Stimulated activated CD4-positive, alpha-beta T cell treated with anti-CD3 and anti-CD28 coated beads, TNF-alpha, amount 100 ng/mL, for 1 hour (primary cell): ENCODE measurements around the gene ERCC6L2.

ENCODE experiments used
- DNase-seq, 3 donors: peaks; one replicate each; pipeline ENCODE4 v3.0.0-alpha.2; 2020; ENCODE audit warnings: low read depth in 3 of 3, low spot score in 1 of 3

ERCC6L2 gene

GRCh38 chr9:95912773-95913172, 37.3 kb downstream of the ERCC6L2 start:
- no peak for DNase-seq

- no peak for DNase-seq
These were observed 44.5 kb downstream of the ERCC6L2 start for GRCh38 chr9:95920017-95920416.

DNA sequence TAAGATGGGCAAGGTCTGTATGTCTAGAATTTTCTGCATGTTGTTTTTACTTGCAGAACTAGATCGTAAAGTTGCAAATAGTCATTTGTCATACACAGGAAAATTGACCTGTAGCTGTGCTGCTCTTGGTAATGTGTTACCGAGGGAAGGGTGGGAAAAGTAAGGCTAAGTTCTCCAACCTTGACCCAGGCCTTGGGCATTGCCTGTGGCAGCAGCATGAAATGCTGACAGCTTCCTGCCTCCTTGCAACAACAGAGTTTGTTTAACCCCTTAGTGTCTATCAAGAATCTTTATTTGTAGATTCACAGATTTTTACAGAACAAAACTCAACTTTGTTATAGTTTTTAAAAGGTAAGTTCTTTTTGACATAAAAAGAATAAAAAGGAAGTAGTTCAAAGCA, 48.3 kb downstream of the ERCC6L2 start:
- no peak for DNase-seq

DNA sequence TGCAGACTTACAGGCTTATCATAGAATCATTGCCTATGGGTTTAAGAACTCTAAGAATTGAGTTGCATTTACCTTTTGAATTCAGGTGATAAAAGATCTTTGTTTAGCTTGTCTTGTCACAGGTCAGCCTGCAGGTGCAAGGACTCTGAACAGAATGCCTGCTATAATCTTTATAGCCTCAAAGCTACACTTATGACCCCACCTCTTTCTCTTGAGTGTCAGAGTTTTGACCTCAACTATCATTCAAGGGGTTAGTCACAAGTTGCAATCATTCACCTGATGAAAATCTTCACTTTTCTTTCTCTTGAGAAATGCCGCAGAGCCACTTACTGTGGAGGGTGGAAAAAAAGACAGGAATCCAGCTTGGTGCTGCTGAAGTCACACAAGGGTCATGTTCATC, 49.5 kb downstream of the ERCC6L2 start:
- DNase-seq: no peak

DNA sequence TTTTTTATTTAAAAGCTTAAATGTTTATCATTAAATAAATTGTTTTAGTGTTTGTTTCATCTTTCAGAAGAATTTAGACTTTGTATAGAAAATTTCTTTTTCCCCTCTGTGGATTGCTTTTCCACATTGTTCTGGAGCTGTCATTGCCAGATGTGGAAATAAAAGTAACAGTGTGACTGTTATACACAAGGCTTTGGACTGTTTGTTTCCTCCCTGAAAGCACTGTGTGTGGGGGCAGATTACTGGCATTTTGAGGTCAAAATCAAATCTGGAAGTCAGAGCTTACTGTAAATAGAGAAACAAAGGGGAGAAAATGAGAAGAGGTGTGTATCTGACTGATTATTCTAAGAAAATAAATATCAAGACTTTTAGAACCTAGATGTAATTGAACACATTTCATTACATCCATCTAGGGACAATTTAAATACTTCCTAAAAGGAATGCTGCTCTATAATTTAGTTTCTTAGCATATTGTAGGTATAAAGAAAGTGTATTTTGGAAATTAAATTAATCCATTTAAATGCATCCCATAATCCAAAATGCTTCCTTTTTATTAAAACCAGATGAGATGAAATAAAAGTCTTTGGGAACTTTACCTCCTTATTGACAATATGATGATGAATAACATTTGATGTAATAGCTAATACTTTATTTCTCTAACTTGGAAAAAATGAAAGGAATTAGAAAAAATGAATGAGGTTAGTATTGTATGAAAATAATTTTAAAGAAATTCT, 51.9 kb downstream of the ERCC6L2 start:
- no peak for DNase-seq

DNA sequence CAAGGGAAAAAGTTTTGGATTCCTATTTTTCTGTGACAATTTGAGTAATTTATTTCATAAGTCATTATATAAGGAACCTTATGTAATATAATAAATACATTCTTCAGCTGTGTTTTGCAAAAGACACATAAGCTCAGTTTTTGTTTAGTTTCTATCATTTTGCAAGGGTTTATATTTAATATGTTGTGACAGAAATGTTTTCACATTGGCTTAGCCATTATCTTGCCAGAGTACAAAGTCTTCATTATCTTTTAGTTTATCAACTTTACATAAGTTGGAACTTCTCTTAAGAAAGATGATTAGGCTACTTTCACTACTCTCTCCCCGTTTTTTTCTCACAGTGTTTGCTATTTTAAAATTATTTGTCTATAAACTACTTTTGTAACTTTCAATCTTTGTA, 54.8 kb downstream of the ERCC6L2 start:
- DNase-seq: no peak

DNA sequence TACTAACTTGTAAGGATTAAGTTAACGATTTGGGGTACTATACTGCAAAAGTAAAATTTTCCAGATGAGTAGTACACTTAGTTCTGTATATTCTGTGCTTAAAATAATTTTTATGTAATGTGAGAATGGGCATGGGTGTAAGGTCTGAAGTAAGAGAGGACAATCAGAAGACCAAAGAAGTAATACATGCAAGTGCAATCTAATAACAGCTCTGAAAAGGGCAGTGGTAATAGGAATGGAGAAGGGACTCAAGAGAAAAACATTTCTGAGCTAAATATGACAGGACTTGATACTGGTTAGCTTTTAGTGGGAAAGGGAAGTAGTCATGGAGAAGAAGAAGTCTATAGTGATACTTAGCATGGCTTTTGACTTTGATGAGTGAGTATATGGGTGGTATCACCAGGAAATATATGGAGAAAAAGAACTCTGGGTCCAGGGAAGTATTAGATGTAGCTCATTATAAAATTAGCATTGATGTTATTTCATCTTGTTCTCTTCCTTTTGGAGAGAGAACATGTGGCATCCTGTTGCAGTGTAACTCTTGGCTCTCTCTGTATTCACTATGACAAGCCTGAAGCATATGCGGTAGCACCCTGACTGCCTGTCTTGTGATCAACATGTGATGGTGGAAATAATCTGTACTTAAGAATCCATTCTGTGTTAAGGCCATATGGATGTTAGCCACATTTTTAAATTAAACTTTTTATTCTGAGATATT, 60.5 kb downstream of the ERCC6L2 start:
- no peak for DNase-seq

GRCh38 chr9:95936579-95937075, 61.1 kb downstream of the ERCC6L2 start:
- DNase-seq: no peak

GRCh38 chr9:95937131-95937530, 61.6 kb downstream of the ERCC6L2 start:
- DNase-seq: no peak

DNA sequence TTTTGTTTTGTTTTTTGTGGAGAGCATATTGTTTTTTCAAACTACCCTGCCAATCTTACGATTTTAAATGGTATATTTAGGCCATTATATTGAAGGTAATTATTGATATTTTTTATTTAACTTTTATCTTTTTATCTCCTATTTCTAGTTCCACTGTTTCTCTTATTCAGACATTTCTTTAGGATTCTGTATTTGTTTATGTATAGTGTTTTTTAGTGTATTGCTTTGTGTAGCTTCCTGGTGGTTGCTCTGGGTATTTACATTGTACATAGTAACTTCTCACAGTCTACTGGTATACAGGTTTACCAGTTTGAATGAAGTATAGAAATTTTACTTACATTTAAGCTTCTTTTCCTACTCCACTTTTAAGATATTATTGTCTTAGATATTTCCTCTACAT, 63.2 kb downstream of the ERCC6L2 start:
- DNase-seq: no peak

DNA sequence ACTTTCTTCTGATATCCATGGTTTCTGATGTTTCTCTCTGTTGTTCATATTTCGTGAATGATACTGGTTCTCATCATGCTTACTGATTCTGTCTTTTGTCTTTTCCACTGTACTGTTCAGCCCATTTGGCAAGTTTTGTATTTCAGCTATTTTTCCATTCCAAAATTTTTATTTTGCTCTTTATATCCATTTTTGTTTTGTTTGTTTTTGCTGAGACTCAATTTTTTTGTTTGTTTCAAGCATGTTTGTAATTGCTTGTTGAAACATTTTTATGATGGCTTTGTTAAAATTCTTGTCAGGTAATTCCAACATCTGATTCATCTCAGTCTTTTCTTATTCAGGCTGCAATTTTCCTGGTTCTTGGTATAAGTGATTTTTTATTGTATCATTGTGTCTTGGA, 64.0 kb downstream of the ERCC6L2 start:
- DNase-seq: no peak

DNA sequence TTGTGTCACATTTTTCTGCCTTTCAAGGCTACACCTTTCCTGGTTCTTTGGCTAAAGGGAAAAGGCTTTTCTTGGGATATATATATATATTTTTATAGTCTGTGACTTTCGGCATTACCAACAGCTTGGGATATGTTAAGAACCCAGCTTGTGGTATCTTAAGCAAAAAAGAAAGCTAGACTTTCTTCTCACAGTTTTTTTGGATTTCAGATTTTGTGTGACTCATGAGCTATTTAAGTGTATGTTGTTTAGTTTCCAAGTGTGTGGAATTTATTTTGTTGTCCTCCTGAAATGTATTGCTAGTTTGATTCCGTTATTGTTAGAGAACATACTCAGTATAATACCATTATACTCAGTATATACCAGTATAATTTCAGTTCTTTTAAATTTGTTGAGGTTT, 64.8 kb downstream of the ERCC6L2 start:
- no peak for DNase-seq

DNA sequence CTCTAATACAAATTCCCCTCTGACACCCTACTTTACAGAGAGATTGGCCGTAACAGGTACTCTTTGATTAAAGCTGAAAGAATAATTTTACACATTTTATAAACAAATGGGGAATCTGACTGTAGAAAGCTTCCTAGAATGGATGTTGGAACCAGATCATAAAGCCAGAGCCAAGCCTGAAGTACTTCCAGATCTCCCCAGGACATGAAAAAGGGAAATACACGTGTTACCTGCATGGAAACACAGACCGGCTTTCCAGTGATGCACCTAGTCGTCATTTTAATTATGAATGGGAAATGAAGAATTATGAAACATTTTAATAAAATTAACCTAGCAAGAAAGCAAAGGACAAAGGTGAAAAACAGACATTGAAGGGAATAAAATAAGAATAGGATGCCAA, 66.5 kb downstream of the ERCC6L2 start:
- DNase-seq: no peak

DNA sequence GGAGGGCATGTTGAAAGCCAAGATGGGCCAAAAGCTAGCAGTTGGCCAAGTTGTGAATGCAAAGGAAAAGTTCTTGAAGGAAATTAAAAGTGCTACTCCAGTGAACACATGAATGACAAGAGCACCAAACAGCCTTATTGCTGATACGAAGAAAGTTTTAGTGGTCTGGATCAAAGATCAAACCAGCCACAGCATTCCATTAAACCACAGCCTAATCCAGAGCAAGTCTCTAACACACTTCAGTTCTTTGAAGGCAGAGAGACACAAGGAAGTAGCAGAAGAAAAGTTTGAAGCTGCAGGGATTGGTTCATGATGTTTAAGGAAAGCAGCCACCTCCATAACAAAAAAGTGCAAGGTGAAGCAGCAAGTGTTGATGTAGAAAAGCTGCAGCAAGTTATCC, 71.6 kb downstream of the ERCC6L2 start:
- no peak for DNase-seq

DNA sequence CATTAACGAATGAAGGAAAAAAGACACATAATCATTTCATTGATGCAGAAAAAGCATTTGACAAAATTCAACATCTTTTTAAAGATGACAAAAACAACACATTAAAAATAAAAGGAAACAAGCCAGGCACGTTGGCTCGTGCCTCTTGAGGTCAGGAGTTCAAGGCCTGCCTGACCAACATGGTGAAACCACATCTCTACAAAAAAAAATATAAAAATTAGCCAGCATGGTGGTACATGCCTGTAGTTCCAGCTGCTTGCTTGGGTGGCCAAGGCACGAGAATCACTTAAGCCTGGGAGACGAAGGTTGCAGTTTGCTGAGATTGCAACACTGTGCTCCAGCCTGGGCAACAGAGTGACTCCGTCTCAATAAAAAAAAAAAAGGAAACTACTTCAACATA, 77.0 kb downstream of the ERCC6L2 start:
- DNase-seq: no peak

DNA sequence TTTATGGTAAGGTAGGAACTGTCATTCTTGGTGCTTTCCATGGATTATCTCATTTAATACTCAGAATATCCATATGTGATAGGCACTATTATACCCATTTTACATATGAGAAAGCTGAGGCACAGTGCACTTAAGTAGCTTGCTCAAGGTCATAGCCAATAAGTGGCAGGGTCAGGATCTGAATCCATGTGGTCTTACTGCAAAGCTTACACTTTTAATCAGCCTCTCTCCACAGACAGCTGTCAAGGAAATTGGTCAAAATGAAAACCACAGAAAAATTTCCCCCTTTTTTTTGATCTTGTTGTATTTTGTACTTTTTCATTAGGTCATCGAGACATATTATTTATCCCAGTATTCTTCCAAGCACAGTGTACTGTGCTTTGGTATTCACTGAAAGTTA, 78.5 kb downstream of the ERCC6L2 start:
- DNase-seq: no peak

GRCh38 chr9:95954940-95955339, 79.4 kb downstream of the ERCC6L2 start:
- DNase-seq: no peak

- no peak for DNase-seq
These were observed 87.4 kb downstream of the ERCC6L2 start for GRCh38 chr9:95962936-95963335.

DNA sequence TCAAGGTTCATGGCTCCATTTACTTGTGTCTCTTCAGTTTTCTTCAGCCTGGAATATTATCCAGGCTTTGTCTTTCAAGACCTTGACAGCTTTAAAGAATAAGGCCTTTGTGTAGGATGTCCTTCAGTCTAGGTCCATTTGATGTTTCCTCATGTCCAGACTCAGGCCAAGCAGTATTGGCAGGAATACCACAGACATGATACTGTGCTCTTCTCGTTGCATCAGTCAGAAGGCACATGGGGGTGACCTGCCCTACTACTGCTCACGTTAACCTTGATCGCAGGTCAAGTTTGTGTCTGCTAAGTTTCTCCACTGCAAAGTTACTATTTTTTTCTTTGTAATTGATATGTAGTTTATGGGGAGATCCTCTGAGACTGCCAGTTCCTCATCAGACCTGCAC, 88.2 kb downstream of the ERCC6L2 start:
- DNase-seq: no peak

- DNase-seq: no peak
These were observed 90.8 kb downstream of the ERCC6L2 start for GRCh38 chr9:95966306-95966705.

DNA sequence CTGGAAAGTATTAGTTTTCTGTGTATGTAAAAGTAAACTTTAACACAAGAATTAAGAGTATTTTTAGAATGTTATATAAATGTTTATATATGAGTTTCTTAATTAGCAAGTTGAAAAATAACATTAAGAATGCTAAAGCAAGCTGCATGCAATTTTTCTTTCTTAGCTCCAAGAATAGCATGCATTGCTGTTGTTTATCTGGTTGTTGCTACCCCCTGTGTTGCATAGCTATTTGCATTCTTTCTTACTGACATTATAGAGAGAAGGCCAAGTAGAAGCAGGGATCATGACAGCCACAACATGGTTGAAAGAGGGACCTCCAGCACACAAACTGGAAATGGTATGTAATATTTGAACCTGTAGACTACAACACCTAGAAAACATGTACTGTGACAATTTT, 94.8 kb downstream of the ERCC6L2 start:
- no peak for DNase-seq

- no peak for DNase-seq
These were observed 96.3 kb downstream of the ERCC6L2 start for GRCh38 chr9:95971815-95972214.

GRCh38 chr9:95974389-95974788, 98.9 kb downstream of the ERCC6L2 start:
- no peak for DNase-seq
